Measurements from ENCODE around the gene SFXN4.
"Not testable (repeated sequence)": the region's sequence is repeated elsewhere in the genome, so short reads cannot be mapped to it uniquely, and the experiment has no call there.

The SFXN4 gene

DNA sequence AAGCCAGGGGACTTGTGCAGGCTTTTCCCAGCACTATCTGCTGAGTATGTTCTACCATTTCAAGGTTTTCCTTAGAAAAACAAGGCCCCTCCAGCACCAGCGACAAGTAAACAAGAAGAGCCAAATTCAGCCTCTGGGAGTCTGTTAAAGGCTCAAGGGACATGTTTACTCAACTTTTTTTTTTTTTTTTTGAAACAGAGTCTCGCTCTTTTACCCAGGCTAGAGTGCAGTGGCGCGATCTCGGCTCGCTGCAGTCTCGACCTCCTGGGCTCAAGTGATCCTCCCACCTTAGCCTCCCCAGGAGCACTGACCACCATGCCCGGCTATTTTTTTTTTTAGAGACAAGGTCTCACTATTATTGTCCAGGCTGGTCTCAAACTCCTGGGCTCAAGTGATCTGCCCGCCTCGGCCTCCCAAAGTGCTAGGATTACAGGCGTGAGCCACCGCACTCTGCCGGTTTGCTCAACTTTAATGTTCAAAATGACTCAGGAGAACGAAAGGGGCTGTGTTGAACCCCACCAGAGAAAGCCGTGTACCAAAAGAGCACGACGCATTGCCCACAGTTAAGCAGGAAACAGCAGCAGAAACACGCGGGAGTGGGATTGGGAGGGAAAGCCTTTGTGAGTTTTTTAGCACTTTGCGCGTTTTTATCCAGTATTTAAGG is 12.3 kb upstream of the SFXN4 start:
- Mint-ChIP-seq H3K36me3 (peaks cover 17% of the 10 kb centered on the region), H3K4me1 (peaks cover 45% of the 10 kb centered on the region), H3K9me3 (no peaks in the 10 kb centered on the region), H3K27me3 (no peaks in the 10 kb centered on the region), H3K27ac (peak overlapping the region; percentile 92), H3K4me3 (peak overlapping the region; percentile 90)
- CTCF ChIA-PET: no interaction called here
- DNase-seq: peak; percentile 43

DNA sequence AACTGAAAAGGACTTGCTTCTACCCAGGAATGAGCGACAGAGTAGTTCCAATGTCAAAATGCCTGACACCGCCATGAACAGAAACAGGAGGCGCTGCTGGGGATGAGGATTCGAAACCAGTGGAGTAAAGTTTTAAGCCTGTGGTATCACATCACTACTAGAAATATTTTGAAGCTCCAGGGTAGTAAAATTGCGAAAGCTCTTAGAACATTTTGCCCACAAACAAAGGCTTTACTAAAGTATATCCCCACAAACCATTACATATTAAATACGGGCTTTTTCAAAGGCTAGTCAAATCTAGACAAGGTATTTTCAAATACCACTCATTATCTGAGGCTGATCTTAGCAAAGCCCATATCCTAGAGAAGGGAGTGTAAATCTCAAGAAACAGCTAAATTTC is 10.7 kb upstream of the SFXN4 start:
- CTCF ChIA-PET: interaction anchor here (0.7 to 1.2 kb wide), 3 partner anchors 28 to 269 kb away, joined by 3 read pairs; no protein-coding TSS in a partner anchor
- Mint-ChIP-seq H3K36me3 (peaks cover 30% of the 10 kb centered on the region), H3K27ac (no peak overlapping the region), H3K27me3 (no peaks in the 10 kb centered on the region), H3K4me1 (peaks cover 47% of the 10 kb centered on the region), H3K9me3 (no peaks in the 10 kb centered on the region), H3K4me3 (peak overlapping the region; percentile 90)
- no peak for DNase-seq

DNA sequence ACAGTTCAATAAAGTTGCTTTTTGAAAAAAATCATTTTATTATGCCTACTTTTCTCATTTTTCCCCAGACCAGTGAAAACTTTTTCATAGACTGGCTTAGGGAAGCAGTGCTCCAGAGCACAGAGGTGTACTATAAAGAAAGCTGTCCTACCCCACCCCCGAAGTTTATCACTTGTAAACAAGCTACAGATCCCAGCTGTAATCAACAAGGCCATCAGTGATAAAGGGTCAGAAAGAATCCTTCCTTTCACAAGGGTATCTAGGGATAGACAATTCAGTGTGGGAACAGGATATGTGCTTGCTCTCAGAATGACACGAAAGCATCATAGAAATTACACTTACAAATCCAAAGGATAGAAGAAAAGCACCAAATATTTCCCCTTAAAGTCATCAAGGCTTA is 8.6 kb upstream of the SFXN4 start:
- Mint-ChIP-seq H3K4me3 (no peak overlapping the region), H3K27me3 (no peaks in the 10 kb centered on the region), H3K27ac (no peak overlapping the region), H3K4me1 (peaks cover 36% of the 10 kb centered on the region), H3K36me3 (peaks cover 42% of the 10 kb centered on the region), H3K9me3 (no peaks in the 10 kb centered on the region)
- CTCF ChIA-PET: interaction anchor here (0.7 kb wide), 1 partner anchor 485 kb away, joined by 3 read pairs; no protein-coding TSS in a partner anchor
- no peak for DNase-seq

DNA sequence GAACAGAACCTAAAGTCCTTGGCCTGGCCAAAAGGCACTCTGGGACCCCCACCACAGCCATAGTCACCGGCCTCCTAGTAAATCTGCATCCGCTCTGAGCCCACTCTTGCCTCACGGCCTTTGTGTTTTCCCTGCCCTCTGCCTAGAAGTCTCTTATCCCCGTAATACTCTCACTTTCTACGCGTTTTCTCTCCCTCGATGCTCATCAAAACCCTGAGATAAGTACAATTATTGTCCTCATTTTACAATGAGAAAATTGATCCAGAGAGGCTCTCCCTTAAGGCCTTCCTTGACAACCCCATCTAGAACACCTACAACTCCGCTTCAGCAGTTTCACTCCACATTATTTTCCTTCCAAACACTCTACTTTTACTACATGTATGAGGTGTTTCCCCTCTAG is 1.5 kb upstream of the SFXN4 start:
- CTCF ChIA-PET: interaction anchor here (2.0 kb wide), 1 partner anchor 32 kb away, joined by 7 read pairs; no protein-coding TSS in a partner anchor
- H3K4me3 Mint-ChIP-seq: peak overlapping the region; percentile 91
- H3K27me3 Mint-ChIP-seq: no peaks in the 10 kb centered on the region
- H3K9me3 Mint-ChIP-seq: no peaks in the 10 kb centered on the region
- no peak for DNase-seq
- H3K4me1 Mint-ChIP-seq: peaks cover 42% of the 10 kb centered on the region
- peak overlapping the region; percentile 98 for H3K27ac Mint-ChIP-seq
- H3K36me3 Mint-ChIP-seq: peaks cover 41% of the 10 kb centered on the region

- Mint-ChIP-seq H3K4me3 (peak overlapping the region; percentile 91), H3K4me1 (peaks cover 43% of the 10 kb centered on the region), H3K27ac (peak overlapping the region; percentile 98), H3K27me3 (no peaks in the 10 kb centered on the region), H3K9me3 (no peaks in the 10 kb centered on the region), H3K36me3 (peaks cover 40% of the 10 kb centered on the region)
- CTCF ChIA-PET: interaction anchor here (2.0 kb wide), 1 partner anchor 32 kb away, joined by 7 read pairs; no protein-coding TSS in a partner anchor
- DNase-seq: no peak
These were observed 1.1 kb upstream of the SFXN4 start for GRCh38 chr10:119166564-119166963.

GRCh38 chr10:119166118-119166500 is 595 bp upstream of the SFXN4 start:
- peaks cover 36% of the 10 kb centered on the region for H3K36me3 Mint-ChIP-seq
- no peaks in the 10 kb centered on the region for H3K9me3 Mint-ChIP-seq
- CTCF ChIA-PET: no interaction called here
- H3K27me3 Mint-ChIP-seq: no peaks in the 10 kb centered on the region
- no peak for DNase-seq
- H3K27ac Mint-ChIP-seq: peak overlapping the region; percentile 98
- peak overlapping the region; percentile 91 for H3K4me3 Mint-ChIP-seq
- H3K4me1 Mint-ChIP-seq: peaks cover 43% of the 10 kb centered on the region

- peaks cover 43% of the 10 kb centered on the region for H3K4me1 Mint-ChIP-seq
These were observed 2.9 kb downstream of the SFXN4 start for GRCh38 chr10:119162452-119163092.

DNA sequence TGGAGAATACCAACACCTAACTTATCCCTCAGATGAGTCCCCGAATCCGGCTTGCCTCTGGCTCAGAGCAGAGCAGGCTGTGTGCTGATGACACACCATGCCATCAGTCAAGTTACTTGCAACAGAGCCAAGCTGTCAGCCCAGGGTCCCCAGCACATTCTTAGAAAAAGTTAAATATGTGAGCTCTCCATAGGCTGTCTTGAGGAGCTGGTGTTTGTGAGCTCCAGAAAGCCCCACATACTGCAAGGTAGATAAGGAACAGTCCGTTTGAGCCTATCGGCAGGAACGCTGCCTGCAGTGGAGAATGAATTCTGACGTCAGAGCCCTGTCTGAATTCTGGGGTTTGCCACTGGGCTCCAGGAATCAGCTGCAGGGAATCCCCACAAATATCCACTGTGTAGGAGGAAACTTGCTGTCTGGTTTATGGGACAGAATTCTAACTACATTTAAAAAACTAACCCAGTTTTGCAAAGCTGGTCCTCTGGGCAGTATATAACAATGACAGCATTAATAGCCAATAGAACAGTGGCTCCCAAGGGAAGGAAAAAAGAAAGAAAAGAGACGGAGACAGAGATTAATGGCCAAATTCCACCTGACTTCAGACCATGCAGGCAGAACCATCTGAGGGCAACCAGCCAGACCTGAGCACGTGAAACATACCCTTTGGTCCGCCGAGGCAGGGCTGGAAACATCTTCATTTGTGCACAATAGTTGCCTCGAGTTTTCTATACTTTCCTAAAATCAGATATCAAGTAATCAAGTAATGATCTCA is 3.6 kb downstream of the SFXN4 start:
- H3K9me3 Mint-ChIP-seq: no peaks in the 10 kb centered on the region
- H3K27me3 Mint-ChIP-seq: no peaks in the 10 kb centered on the region
- H3K27ac Mint-ChIP-seq: no peak overlapping the region
- no peak for DNase-seq
- H3K4me1 Mint-ChIP-seq: peaks cover 37% of the 10 kb centered on the region
- no peak overlapping the region for H3K4me3 Mint-ChIP-seq
- CTCF ChIA-PET: no interaction called here
- H3K36me3 Mint-ChIP-seq: peaks cover 24% of the 10 kb centered on the region

More at GRCh38 chr10:119162452-119163092, 2.9 kb downstream of the SFXN4 start:
- H3K27ac Mint-ChIP-seq: no peak overlapping the region
- no peak overlapping the region for H3K4me3 Mint-ChIP-seq
- H3K9me3 Mint-ChIP-seq: no peaks in the 10 kb centered on the region
- peaks cover 29% of the 10 kb centered on the region for H3K36me3 Mint-ChIP-seq
- DNase-seq: no peak
- no peaks in the 10 kb centered on the region for H3K27me3 Mint-ChIP-seq
- CTCF ChIA-PET: no interaction called here

DNA sequence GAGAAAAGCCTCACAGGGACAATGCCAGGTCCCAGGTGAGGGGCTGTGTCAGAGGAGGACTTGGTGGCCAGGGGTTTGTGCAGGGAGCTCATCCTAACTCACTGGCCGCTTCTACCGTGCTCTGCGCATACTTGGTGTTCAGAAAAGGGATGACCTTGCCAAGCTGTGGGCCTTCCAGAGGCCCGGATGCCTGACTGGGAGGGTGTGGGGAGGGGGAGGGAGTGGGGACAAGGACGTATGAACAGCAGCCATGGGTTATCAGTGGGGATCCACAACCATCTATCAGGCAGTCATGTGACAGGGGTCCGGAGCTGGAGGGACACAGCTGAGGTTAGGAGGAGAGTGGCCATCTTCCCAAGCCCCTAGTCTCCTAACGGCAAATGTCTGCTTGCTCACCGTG is 6.2 kb downstream of the SFXN4 start:
- DNase-seq: no peak
- Mint-ChIP-seq H3K4me1 (peaks cover 23% of the 10 kb centered on the region), H3K36me3 (peaks cover 33% of the 10 kb centered on the region), H3K4me3 (no peak overlapping the region), H3K27me3 (no peaks in the 10 kb centered on the region), H3K27ac (no peak overlapping the region), H3K9me3 (no peaks in the 10 kb centered on the region)
- CTCF ChIA-PET: no interaction called here

DNA sequence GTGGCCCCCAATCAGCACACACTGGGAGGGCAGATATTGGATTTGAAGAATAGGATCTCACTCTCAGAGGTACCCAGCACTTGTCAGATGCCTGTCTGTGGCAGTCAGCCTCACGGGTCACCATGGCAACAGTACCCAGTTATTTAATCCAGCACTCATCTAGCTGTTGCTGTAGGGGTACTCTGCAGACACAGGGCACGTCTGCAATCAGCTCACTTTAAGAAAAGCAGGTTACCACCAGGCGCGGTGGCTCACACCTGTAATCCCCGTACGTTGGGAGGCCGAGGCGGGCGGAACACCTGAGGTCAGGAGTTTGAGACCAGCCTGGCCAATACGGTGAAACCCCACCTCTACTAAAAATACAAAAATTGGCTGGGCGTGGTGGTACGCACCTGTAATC is 11.9 kb downstream of the SFXN4 start:
- DNase-seq: no peak
- Mint-ChIP-seq H3K27ac (no peak overlapping the region), H3K36me3 (peaks cover 41% of the 10 kb centered on the region), H3K4me1 (peaks cover 5% of the 10 kb centered on the region), H3K27me3 (no peaks in the 10 kb centered on the region), H3K4me3 (no peak overlapping the region), H3K9me3 (no peaks in the 10 kb centered on the region)
- CTCF ChIA-PET: no interaction called here

- Mint-ChIP-seq H3K27me3 (no peaks in the 10 kb centered on the region), H3K27ac (peak overlapping the region; percentile 64), H3K4me1 (peaks cover 5% of the 10 kb centered on the region), H3K4me3 (no peak overlapping the region), H3K9me3 (no peaks in the 10 kb centered on the region), H3K36me3 (peaks cover 42% of the 10 kb centered on the region)
- DNase-seq: no peak
- CTCF ChIA-PET: no interaction called here
These were observed 12.5 kb downstream of the SFXN4 start for GRCh38 chr10:119153041-119153440.

DNA sequence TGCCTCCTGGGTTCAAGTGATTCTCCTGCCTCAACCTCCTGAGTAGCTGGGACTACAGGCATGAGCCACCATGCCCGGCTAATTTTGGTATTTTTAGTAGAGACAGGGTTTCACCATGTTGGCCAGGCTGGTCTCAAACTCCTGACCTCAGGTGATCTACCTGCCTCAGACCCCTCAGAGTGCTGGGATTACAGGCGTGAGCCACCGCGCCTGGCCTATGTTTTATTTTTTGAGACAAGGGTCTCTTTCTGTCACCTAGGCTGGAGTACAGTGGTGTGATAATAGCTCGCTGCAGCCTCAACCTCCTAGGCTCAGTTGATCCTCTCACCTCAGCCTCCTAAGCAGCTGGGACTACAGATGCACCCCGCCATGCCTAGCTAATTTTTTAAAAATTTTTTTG is 13.9 kb downstream of the SFXN4 start:
- CTCF ChIA-PET, H3K4me1 Mint-ChIP-seq, H3K4me3 Mint-ChIP-seq, H3K27me3 Mint-ChIP-seq, H3K27ac Mint-ChIP-seq, H3K9me3 Mint-ChIP-seq, DNase-seq: not testable (repeated sequence)
- H3K36me3 Mint-ChIP-seq: peaks cover 34% of the 10 kb centered on the region

- CTCF ChIA-PET: no interaction called here
- H3K4me3 Mint-ChIP-seq: no peak overlapping the region
- no peaks in the 10 kb centered on the region for H3K4me1 Mint-ChIP-seq
- no peaks in the 10 kb centered on the region for H3K9me3 Mint-ChIP-seq
- no peak overlapping the region for H3K27ac Mint-ChIP-seq
- peaks cover 30% of the 10 kb centered on the region for H3K36me3 Mint-ChIP-seq
- no peak for DNase-seq
- no peaks in the 10 kb centered on the region for H3K27me3 Mint-ChIP-seq
These were observed 15.8 kb downstream of the SFXN4 start for GRCh38 chr10:119149729-119150128.

- Mint-ChIP-seq H3K36me3 (peaks cover 25% of the 10 kb centered on the region), H3K9me3 (no peaks in the 10 kb centered on the region), H3K27ac (no peak overlapping the region), H3K4me1 (no peaks in the 10 kb centered on the region), H3K27me3 (no peaks in the 10 kb centered on the region), H3K4me3 (no peak overlapping the region)
- CTCF ChIA-PET: interaction anchor here (0.6 to 1.2 kb wide), 2 partner anchors 10 to 49 kb away, joined by 3 to 4 read pairs; no protein-coding TSS in a partner anchor
- no peak for DNase-seq
These were observed 16.4 kb downstream of the SFXN4 start for GRCh38 chr10:119149157-119149556.

Measured in activated naive CD4-positive, alpha-beta T cell treated with anti-CD3 and anti-CD28 coated beads, Interleukin-2, amount 10 ng/mL, durations not matched to agents 7 days and 5 days (primary cell).